Ascending aorta (tissue), 2 donors: ENCODE data around the gene INSYN2B. TPM values are rescaled to one million over a fixed set of nuclear protein-coding genes. Genes with fewer than 3 reads are reported as not detected.

Experiments used
- DNase-seq, 2 donors: peaks; one replicate each; pipeline ENCODE4 v3.0.0-alpha.2; 2019; ENCODE audit warnings: low spot score in 2 of 2
- H3K27ac ChIP-seq, 2 donors: fragments of 200-600 bp; sonication (generic); one replicate each; pipeline ENCODE4 v1.5.1; 2016 to 2017; ENCODE audit warnings: mild to moderate bottlenecking in 1 of 2
- H3K27me3 ChIP-seq: fragments of 200-600 bp; sonication (generic); one replicate; pipeline ENCODE4 v1.5.1; 2017
- H3K36me3 ChIP-seq, 2 donors: fragments of 200-600 bp; sonication (generic); one replicate each; pipeline ENCODE4 v1.5.1; 2016
- H3K4me1 ChIP-seq, 2 donors: fragments of 200-600 bp; sonication (generic); one replicate each; pipeline ENCODE4 v1.5.1; 2016 to 2017; ENCODE audit warnings: mild to moderate bottlenecking in 1 of 2
- H3K4me3 ChIP-seq, 2 donors: fragments of 200-600 bp; sonication (generic); one replicate each; pipeline ENCODE4 v1.5.1; 2016 to 2017; ENCODE audit warnings: mild to moderate bottlenecking in 1 of 2
- H3K9me3 ChIP-seq, 2 donors: fragments of 200-600 bp; sonication (generic); one replicate each; pipeline ENCODE4 v1.5.1; 2016
- intact Hi-C: fragments of 100-400 bp; cut with DNase I; formaldehyde crosslinking; loops from one replicate; pipeline ENCODE4 v1.15.1; 2023
- total RNA-seq: library from RNA; depleted of rRNA; stranded (reverse); fragments of >200 nt; gene quantifications from one replicate; pipeline ENCODE4 v1.1.0, GENCODE V29; 2016
- TF ChIP-seq, protein P1 (sequence below), 3 experiments: fragments of 200-600 bp in 2 of 3; fragments of 450-650 bp in 1 of 3; sonication (generic) in 2 of 3; IDR thresholded peaks; one replicate each; pipeline ENCODE4 v1.5.1; 2016 to 2019; ENCODE audit warnings: antibody characterized with exemption in 3 of 3, mild to moderate bottlenecking in 1 of 3, moderate library complexity in 1 of 3

The INSYN2B gene
- total RNA-seq, 1 donor from 2014 or later = not detected

- DNase-seq = no peak
- Histone ChIP-seq H3K27ac (no peak overlapping the region), H3K4me1 (no peaks in the 10 kb centered on the region), H3K9me3 (no peaks in the 10 kb centered on the region), H3K36me3 (no peaks in the 10 kb centered on the region), H3K27me3 (no peaks in the 10 kb centered on the region), H3K4me3 (no peak overlapping the region)
- TF ChIP-seq, protein P1, sequence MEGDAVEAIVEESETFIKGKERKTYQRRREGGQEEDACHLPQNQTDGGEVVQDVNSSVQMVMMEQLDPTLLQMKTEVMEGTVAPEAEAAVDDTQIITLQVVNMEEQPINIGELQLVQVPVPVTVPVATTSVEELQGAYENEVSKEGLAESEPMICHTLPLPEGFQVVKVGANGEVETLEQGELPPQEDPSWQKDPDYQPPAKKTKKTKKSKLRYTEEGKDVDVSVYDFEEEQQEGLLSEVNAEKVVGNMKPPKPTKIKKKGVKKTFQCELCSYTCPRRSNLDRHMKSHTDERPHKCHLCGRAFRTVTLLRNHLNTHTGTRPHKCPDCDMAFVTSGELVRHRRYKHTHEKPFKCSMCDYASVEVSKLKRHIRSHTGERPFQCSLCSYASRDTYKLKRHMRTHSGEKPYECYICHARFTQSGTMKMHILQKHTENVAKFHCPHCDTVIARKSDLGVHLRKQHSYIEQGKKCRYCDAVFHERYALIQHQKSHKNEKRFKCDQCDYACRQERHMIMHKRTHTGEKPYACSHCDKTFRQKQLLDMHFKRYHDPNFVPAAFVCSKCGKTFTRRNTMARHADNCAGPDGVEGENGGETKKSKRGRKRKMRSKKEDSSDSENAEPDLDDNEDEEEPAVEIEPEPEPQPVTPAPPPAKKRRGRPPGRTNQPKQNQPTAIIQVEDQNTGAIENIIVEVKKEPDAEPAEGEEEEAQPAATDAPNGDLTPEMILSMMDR (IDR thresholded peaks at IDR 0.05) = no peak
- intact Hi-C loops = no loop called here
These were observed 8.5 kb downstream of the INSYN2B start for GRCh38 chr5:169971780-169972179.

GRCh38 chr5:169970911-169971765, 9.2 kb downstream of the INSYN2B start:
- no peaks in the 10 kb centered on the region for H3K9me3 ChIP-seq
- H3K36me3 ChIP-seq = no peaks in the 10 kb centered on the region
- TF ChIP-seq, protein P1 (IDR thresholded peaks at IDR 0.05) = no peak
- no peaks in the 10 kb centered on the region for H3K4me1 ChIP-seq
- no peak overlapping the region for H3K27ac ChIP-seq
- DNase-seq = no peak
- no peak overlapping the region for H3K4me3 ChIP-seq
- H3K27me3 ChIP-seq = no peaks in the 10 kb centered on the region
- intact Hi-C loops = no loop called here

DNA sequence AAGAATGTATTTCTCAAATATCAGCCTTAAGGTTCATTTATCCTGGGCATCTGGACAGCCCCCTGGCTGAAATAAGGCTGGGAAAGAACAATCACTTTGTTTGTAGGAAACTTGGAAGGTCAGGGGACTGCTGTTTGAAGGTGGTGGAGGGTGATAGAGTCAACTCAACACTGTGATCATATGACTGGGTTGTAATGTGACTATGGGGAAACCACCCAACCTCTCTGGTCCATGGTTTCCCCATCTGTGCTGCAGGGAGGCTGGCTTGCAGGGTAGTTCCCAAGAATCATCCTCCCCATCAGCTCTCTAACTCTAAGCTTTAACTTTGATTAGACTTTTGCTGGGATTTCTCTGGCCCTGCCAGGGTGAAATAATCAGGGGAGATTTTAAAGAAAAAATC, 10.0 kb downstream of the INSYN2B start:
- H3K27ac ChIP-seq = no peak overlapping the region
- intact Hi-C loops = no loop called here
- H3K4me1 ChIP-seq = no peaks in the 10 kb centered on the region

GRCh38 chr5:169964246-169964645, 16.0 kb downstream of the INSYN2B start:
- intact Hi-C loops = no loop called here
- Histone ChIP-seq H3K4me1 (no peaks in the 10 kb centered on the region), H3K27me3 (no peaks in the 10 kb centered on the region), H3K4me3 (no peak overlapping the region), H3K36me3 (no peaks in the 10 kb centered on the region), H3K27ac (no peak overlapping the region), H3K9me3 (no peaks in the 10 kb centered on the region)
- TF ChIP-seq, protein P1 (IDR thresholded peaks at IDR 0.05) = no peak
- DNase-seq = no peak

More for the DNA sequence above, 10.0 kb downstream of the INSYN2B start:
- TF ChIP-seq, protein P1 (IDR thresholded peaks at IDR 0.05) = no peak
- Histone ChIP-seq H3K4me3 (no peak overlapping the region), H3K9me3 (no peaks in the 10 kb centered on the region), H3K27me3 (no peaks in the 10 kb centered on the region), H3K36me3 (no peaks in the 10 kb centered on the region)
- DNase-seq = no peak

- TF ChIP-seq, protein P1 (IDR thresholded peaks at IDR 0.05) = no peak
- Histone ChIP-seq H3K36me3 (no peaks in the 10 kb centered on the region), H3K4me3 (no peak overlapping the region), H3K27ac (no peak overlapping the region), H3K4me1 (no peaks in the 10 kb centered on the region), H3K27me3 (no peaks in the 10 kb centered on the region), H3K9me3 (no peaks in the 10 kb centered on the region)
- intact Hi-C loops = no loop called here
- no peak for DNase-seq
These were observed 19.6 kb downstream of the INSYN2B start for GRCh38 chr5:169960659-169961058.
